Nephron progenitor cell (in vitro differentiated cells): ENCODE results near the gene CCN6.

Source experiments
- DNase-seq: peaks from one replicate; pipeline ENCODE4 v3.0.0; 2021
- H3K27ac Mint-ChIP-seq: 2 replicates; pipeline ENCODE4 v1.8.0; 2021; ENCODE audit warnings: mild to moderate bottlenecking, moderate library complexity, mixed read lengths
- H3K27me3 Mint-ChIP-seq: 2 replicates; pipeline ENCODE4 v1.8.0; 2021; ENCODE audit warnings: mild to moderate bottlenecking, low read depth, mixed read lengths; ENCODE audit not compliant: poor library complexity
- H3K36me3 Mint-ChIP-seq: 2 replicates; pipeline ENCODE4 v1.8.0; 2021; ENCODE audit warnings: low read depth, mixed read lengths
- H3K4me1 Mint-ChIP-seq: 2 replicates; pipeline ENCODE4 v1.8.0; 2021; ENCODE audit warnings: mixed read lengths
- H3K4me3 Mint-ChIP-seq: 2 replicates; pipeline ENCODE4 v1.8.0; 2021; ENCODE audit warnings: mild to moderate bottlenecking, moderate library complexity, mixed read lengths
- H3K9me3 Mint-ChIP-seq: 2 replicates; pipeline ENCODE4 v1.8.0; 2021; ENCODE audit warnings: mild to moderate bottlenecking, moderate library complexity, mixed read lengths
- CTCF ChIP-seq: fragments of 200-600 bp; sonication (generic); IDR thresholded peaks from 2 replicates; pipeline ENCODE4 v1.5.0; 2021; ENCODE audit warnings: antibody characterized with exemption

CCN6 gene

GRCh38 chr6:112085286-112086065, 31.6 kb downstream of the CCN6 start:
- Mint-ChIP-seq H3K4me1 (peaks cover 9% of the 10 kb centered on the region), H3K27me3 (peaks cover 7% of the 10 kb centered on the region), H3K27ac (no peak overlapping the region), H3K9me3 (no peaks in the 10 kb centered on the region), H3K36me3 (peaks cover 21% of the 10 kb centered on the region), H3K4me3 (peak overlapping the region; percentile 59)
- no peak for TF ChIP-seq CTCF
- no peak for DNase-seq

- peaks cover 21% of the 10 kb centered on the region for H3K36me3 Mint-ChIP-seq
- H3K4me3 Mint-ChIP-seq = no peak overlapping the region
- no peak for DNase-seq
- H3K27me3 Mint-ChIP-seq = peaks cover 15% of the 10 kb centered on the region
- H3K9me3 Mint-ChIP-seq = no peaks in the 10 kb centered on the region
- no peak overlapping the region for H3K27ac Mint-ChIP-seq
- peaks cover 9% of the 10 kb centered on the region for H3K4me1 Mint-ChIP-seq
- TF ChIP-seq CTCF = no peak
Observed at GRCh38 chr6:112086744-112087135, 32.8 kb downstream of the CCN6 start.

- H3K27ac Mint-ChIP-seq = no peak within 1 kb of the TSS
- H3K4me1 Mint-ChIP-seq = peaks cover 9% of the 10 kb centered on the region
- H3K36me3 Mint-ChIP-seq = peaks cover 21% of the 10 kb centered on the region
- no peak for TF ChIP-seq CTCF
- DNase-seq = peak; percentile 87
- no peaks in the 10 kb centered on the region for H3K9me3 Mint-ChIP-seq
- peaks cover 16% of the 10 kb centered on the region for H3K27me3 Mint-ChIP-seq
- H3K4me3 Mint-ChIP-seq = no peak within 1 kb of the TSS
Observed at GRCh38 chr6:112087136-112087911, 33.4 kb downstream of the CCN6 start, which contains the start of the genes FAM229B and TUBE1. Gene FAM229B (plus strand): TSS chr6:112087591. CDS start chr6:112099284, 11,693 bp downstream. Gene TUBE1 (minus strand): TSS chr6:112087482. CDS start chr6:112087434, 48 bp downstream.

GRCh38 chr6:112087916-112088315, 34.0 kb downstream of the CCN6 start:
- no peak for TF ChIP-seq CTCF
- Mint-ChIP-seq H3K4me3 (no peak overlapping the region), H3K27me3 (peaks cover 16% of the 10 kb centered on the region), H3K4me1 (peaks cover 9% of the 10 kb centered on the region), H3K9me3 (no peaks in the 10 kb centered on the region), H3K27ac (no peak overlapping the region), H3K36me3 (peaks cover 17% of the 10 kb centered on the region)
- no peak for DNase-seq

GRCh38 chr6:112096901-112097300, 43.0 kb downstream of the CCN6 start:
- Mint-ChIP-seq H3K4me3 (no peak overlapping the region), H3K4me1 (no peaks in the 10 kb centered on the region), H3K36me3 (peaks cover 24% of the 10 kb centered on the region), H3K27me3 (no peaks in the 10 kb centered on the region), H3K9me3 (no peaks in the 10 kb centered on the region), H3K27ac (no peak overlapping the region)
- DNase-seq = no peak
- no peak for TF ChIP-seq CTCF
